GM19193 (cell line): ENCODE measurements around the gene CD34.

Source experiments
- POLR2A ChIP-seq: IDR thresholded peaks from 4 replicates; pipeline ENCODE4 v1.6.1; 2011; ENCODE audit not compliant: insufficient read depth, insufficient read length; ENCODE audit errors: extremely low read depth

CD34 gene

GRCh38 chr1:207917080-207917479, 6.2 kb upstream of the CD34 start:
- no peak for TF ChIP-seq POLR2A

DNA sequence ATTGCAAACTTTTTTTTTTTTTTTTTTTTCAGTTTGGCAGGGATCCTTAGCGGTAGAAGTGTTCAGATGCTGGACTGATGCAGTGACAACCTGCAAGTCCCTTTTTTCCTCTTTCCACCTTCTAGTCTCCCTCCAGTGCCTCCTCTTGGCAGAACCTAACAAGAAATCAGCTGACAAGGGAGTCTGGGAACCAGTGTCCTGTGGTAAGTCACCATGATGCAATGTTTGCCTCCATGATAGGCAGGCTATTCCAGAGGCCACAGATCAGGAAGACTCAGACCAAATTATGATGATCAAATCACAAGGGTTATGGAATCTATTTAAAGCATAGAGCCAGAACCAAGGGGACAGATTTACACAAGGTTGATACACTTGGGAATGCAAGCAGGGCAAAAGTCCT, 3.0 kb upstream of the CD34 start:
- no peak for TF ChIP-seq POLR2A

- TF ChIP-seq POLR2A: no peak
Measured at GRCh38 chr1:207911856-207912760, 1.2 kb upstream of the CD34 start.

GRCh38 chr1:207909687-207910086, 1.2 kb downstream of the CD34 start:
- no peak for TF ChIP-seq POLR2A

DNA sequence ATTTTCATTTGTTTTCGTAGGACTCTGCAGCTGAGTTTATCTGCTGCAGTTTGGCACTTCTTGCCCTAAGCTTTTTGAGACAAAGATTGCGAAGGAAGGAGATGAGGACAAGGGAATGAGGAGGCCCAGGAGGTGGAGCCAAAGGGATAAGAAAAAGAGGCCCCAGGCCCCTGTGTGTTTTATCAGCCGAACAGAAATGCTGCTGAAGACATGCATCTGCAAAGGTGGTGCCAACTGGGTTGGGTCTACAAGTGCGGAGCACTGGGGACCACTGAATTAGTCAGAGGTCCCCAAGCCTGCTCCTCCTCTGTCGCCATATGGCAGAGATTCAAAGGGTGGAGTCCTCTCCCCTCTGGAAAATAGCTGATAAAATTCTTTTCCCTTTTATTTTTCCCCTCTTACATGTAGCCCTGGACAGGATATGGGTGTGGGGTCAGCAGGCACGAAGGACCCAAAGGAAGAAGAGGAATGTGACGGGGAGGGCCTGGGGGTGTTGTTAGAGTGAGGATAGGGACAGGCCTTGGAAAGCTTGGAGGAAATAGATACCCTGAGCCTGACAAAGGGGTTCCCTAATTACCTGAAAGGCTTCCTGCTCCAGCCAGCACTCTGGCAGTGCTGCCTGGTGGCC, 2.7 kb downstream of the CD34 start:
- no peak for TF ChIP-seq POLR2A

GRCh38 chr1:207904391-207904790, 6.5 kb downstream of the CD34 start:
- TF ChIP-seq POLR2A: no peak

GRCh38 chr1:207903767-207904166, 7.2 kb downstream of the CD34 start:
- no peak for TF ChIP-seq POLR2A

DNA sequence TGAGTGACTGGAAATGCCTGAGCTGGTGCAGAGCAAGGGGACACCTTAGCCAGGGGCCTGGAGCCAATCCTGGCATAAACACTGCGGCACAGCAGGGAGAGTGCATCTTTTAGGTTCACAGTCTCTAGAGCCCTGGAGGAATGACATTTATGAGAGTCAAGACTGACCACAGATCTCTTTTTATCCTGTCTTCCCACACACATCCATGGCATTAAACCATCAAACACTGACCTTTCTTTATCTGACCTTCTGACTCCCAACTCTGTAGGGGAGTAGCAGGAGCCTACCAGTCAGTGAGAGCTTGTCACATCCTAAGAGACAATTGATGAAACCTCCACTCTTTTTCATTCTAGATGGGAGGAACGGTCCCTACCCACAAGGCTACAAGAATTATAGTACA, 7.9 kb downstream of the CD34 start:
- TF ChIP-seq POLR2A: no peak

DNA sequence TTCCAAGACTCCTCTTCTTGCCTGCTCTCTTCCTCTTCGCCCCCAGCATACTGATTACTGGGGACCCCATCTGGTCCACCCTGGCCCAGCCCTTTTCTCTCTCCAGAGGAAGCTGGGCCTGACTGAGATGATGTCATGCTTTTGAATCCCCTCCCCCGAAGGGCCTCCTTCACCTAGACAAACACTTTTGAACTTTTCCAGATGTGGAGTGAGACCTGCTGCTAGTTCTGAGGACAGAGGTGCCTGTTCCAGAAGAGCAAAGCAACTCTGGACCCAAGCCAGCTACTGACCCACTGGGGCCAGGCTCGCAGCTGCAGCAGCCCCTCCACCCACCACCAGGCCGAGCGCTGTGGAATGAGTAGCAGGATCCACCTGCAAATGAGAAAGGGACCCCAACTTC, 8.4 kb downstream of the CD34 start:
- TF ChIP-seq POLR2A: no peak

GRCh38 chr1:207901041-207901653, 9.8 kb downstream of the CD34 start:
- TF ChIP-seq POLR2A: no peak

GRCh38 chr1:207898836-207899235, 12.1 kb downstream of the CD34 start:
- no peak for TF ChIP-seq POLR2A

GRCh38 chr1:207898260-207898659, 12.7 kb downstream of the CD34 start:
- TF ChIP-seq POLR2A: no peak

DNA sequence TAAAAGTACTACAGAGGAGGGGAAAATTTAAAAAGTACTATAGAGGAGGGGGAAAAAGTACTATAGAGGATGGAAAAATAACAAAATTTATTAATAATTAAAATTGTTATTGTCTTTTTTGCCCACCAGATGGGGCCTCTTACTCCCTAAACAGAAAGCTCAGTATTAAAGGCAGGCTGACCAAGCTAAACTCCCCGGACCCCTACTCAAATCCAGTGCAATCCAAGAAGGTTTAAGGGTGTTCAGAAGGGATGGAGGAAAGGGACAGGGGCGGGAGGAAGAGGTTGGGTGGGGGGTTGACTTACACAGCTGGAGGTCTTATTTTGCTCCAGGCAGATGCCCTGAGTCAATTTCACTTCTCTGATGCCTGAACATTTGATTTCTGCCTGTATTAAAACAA, 13.7 kb downstream of the CD34 start:
- TF ChIP-seq POLR2A: no peak

DNA sequence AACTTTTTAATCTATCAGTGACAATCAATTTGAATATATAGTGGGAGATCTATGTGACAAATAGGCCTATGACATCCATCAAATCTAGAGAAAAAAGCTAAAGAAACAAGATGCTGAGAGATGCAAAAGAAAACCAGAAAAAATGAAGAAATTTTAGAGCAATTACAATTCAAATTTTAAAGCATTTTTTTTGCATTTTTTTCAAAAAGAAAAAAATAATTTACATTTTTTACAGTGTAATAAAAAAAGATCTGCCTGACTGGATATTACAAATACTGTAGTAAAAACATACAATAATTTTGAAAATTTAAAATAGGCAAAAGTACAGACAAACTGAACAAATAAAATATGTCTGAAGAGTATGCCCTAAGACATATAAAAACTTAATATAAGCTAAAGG, 14.4 kb downstream of the CD34 start:
- TF ChIP-seq POLR2A: no peak

DNA sequence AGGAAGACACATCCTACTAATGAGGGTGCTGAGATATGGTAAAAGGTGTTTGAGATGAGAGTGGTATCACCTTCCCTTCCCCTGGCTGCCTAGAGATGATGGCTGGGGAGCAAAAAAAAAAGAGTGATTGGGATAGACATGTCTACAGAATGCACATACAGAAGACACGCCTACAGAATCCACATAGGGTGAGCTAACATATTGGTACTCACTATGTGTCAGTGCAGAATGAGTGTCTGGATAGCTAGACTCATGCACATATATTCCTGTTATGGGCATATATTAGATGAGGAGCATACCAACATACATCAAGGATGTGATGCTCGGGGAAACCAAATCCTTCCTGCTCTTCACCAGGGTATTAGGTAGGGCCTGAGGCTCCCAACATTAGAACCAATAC, 16.2 kb downstream of the CD34 start:
- TF ChIP-seq POLR2A: no peak
